Measurements from ENCODE around the gene ZDHHC18. TPM values are rescaled to one million over a fixed set of nuclear protein-coding genes. Genes with fewer than 3 reads are reported as not detected.
"Not testable (repeated sequence)": the region's sequence is repeated elsewhere in the genome, so short reads cannot be mapped to it uniquely, and the experiment has no call there.

The ZDHHC18 gene
- polyA plus RNA-seq, 3 donors, result 3.1 to 46.6 (median 6.0) TPM

GRCh38 chr1:26839779-26840178 is 13.3 kb downstream of the ZDHHC18 start:
- no peaks in the 10 kb centered on the region for H3K9me3 ChIP-seq (replicated peaks in 1 of 2; ENCODE audit: control insufficient read depth in 1 of 2, insufficient read depth in 1 of 2, low read length in 2 of 2)

DNA sequence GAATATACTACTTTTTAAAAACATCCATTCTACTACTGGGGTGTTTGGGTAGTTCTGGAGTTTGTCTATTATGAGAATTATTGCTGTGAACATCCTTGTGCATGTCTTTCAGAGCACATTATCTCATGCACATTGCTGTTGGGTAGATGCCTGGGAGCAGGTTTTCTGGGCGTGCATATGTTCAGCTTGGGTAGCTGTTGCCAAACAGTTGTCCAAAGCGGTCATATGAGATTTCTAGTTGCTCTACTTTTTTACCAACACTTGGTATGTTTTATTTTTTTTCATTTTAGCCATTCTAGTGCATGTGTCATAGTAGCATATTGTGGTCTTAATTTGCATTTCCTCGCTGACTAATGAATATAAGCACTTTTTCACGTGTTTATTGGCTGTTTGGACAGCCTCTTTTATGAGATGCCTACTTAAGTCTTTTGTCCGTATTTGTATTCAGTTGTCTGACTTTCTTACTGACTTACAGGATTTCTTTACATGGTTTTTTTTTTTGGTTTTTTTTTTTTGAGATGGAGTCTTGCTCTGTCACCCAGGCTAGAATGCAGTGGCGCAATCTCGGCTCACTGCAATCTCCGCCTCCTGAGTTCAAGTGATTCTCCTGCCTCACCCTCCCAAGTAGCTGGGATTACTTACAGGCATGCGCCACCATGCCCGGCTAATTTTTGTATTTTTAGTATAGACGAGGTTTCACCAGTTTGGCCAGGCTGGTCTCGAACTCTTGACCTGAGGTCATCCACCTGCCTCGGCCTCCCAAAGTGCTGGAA is 18.1 kb downstream of the ZDHHC18 start:
- no peaks in the 10 kb centered on the region for H3K9me3 ChIP-seq (replicated peaks in 1 of 2; ENCODE audit: control insufficient read depth in 1 of 2, insufficient read depth in 1 of 2, low read length in 2 of 2)
- H3K4me1 ChIP-seq (ENCODE audit: control insufficient read depth in 1 of 2, insufficient read depth in 2 of 2, low read length in 2 of 2), result no peaks in the 10 kb centered on the region
- DNase-seq, result no peak
- no peak overlapping the region for H3K4me2 ChIP-seq (replicated peaks; ENCODE audit: extremely low read depth, low read length, poor library complexity, severe bottlenecking)
- H3K27ac Mint-ChIP-seq, result peak overlapping the region in 3 of 7 donors; percentile 25 to 77 (median 42)
- H3K27me3 ChIP-seq (ENCODE audit: control insufficient read depth in 2 of 2, insufficient read depth in 2 of 2, low read length in 2 of 2), result no peaks in the 10 kb centered on the region
- intact Hi-C loops (cut with micrococcal nuclease), result no loop called here
- TF ChIP-seq CTCF (IDR thresholded peaks at IDR 0.05), result no peak
- no peaks in the 10 kb centered on the region for H3K9me3 Mint-ChIP-seq
- H3K27ac ChIP-seq (ENCODE audit: low read depth in 1 of 2, low read length in 2 of 2), result no peak overlapping the region
- peaks cover 0 to 2% (median 2%) of the 10 kb centered on the region in 3 donors for H3K27me3 Mint-ChIP-seq (ENCODE audit: low read depth in 3 of 3)
- WGBS (ENCODE audit: insufficient coverage), result 60% methylated on average over 2 of the region's 13 CpGs
- H3K4me1 Mint-ChIP-seq, result peaks cover 5% of the 10 kb centered on the region
- H3K79me2 ChIP-seq (ENCODE audit: insufficient read depth, low read length), result no peaks in the 10 kb centered on the region
- H2AFZ ChIP-seq (ENCODE audit: insufficient read depth, low read depth, low read length, poor library complexity, severe bottlenecking), result no peak overlapping the region
- no peak overlapping the region for H3K4me3 ChIP-seq (replicated peaks in 1 of 3; ENCODE audit: low read depth in 2 of 3, low read length in 3 of 3)
- peaks cover 52 to 77% of the 10 kb centered on the region in 2 donors for H3K36me3 Mint-ChIP-seq
- no peak overlapping the region for H3K4me3 Mint-ChIP-seq
- H3K36me3 ChIP-seq (replicated peaks in 1 of 2; ENCODE audit: control insufficient read depth in 1 of 2, insufficient read depth in 2 of 2, low read length in 2 of 2), result peaks cover 47 to 79% of the 10 kb centered on the region in 2 donors
- no peak overlapping the region for H3K9ac ChIP-seq (ENCODE audit: insufficient read depth, low read length, poor library complexity, severe bottlenecking)
- H4K20me1 ChIP-seq (ENCODE audit: insufficient read depth, low read length), result peaks cover 14% of the 10 kb centered on the region

More at GRCh38 chr1:26839779-26840178, 13.3 kb downstream of the ZDHHC18 start:
- peaks cover 0 to 2% (median 0%) of the 10 kb centered on the region in 7 donors for H3K9me3 Mint-ChIP-seq
- Histone ChIP-seq H3K4me3 (replicated peaks in 1 of 3; ENCODE audit: low read depth in 2 of 3, low read length in 3 of 3) (no peak overlapping the region), H3K27me3 (ENCODE audit: control insufficient read depth in 2 of 2, insufficient read depth in 2 of 2, low read length in 2 of 2) (no peaks in the 10 kb centered on the region), H3K9ac (ENCODE audit: insufficient read depth, low read length, poor library complexity, severe bottlenecking) (no peak overlapping the region), H3K4me2 (replicated peaks; ENCODE audit: extremely low read depth, low read length, poor library complexity, severe bottlenecking) (no peak overlapping the region), H4K20me1 (ENCODE audit: insufficient read depth, low read length) (peaks cover 30% of the 10 kb centered on the region), H3K27ac (ENCODE audit: low read depth in 1 of 2, low read length in 2 of 2) (no peak overlapping the region), H2AFZ (ENCODE audit: insufficient read depth, low read depth, low read length, poor library complexity, severe bottlenecking) (no peak overlapping the region), H3K79me2 (ENCODE audit: insufficient read depth, low read length) (no peaks in the 10 kb centered on the region), H3K4me1 (ENCODE audit: control insufficient read depth in 1 of 2, insufficient read depth in 2 of 2, low read length in 2 of 2) (no peaks in the 10 kb centered on the region), H3K36me3 (replicated peaks in 1 of 2; ENCODE audit: control insufficient read depth in 1 of 2, insufficient read depth in 2 of 2, low read length in 2 of 2) (peaks cover 51 to 81% of the 10 kb centered on the region in 2 donors)
- no peak overlapping the region for H3K4me3 Mint-ChIP-seq
- peak overlapping the region in 1 of 7 donors; percentile 25 for H3K27ac Mint-ChIP-seq
- peaks cover 52 to 79% of the 10 kb centered on the region in 2 donors for H3K36me3 Mint-ChIP-seq
- peaks cover 5% of the 10 kb centered on the region for H3K4me1 Mint-ChIP-seq
- no peak for TF ChIP-seq CTCF (IDR thresholded peaks at IDR 0.05)
- no peak for DNase-seq
- peaks cover 0 to 5% (median 2%) of the 10 kb centered on the region in 3 donors for H3K27me3 Mint-ChIP-seq (ENCODE audit: low read depth in 3 of 3)
- WGBS (ENCODE audit: insufficient coverage), result 74% methylated on average over 6 of the region's 6 CpGs
- intact Hi-C loops (cut with micrococcal nuclease), result no loop called here

- H2AFZ ChIP-seq (ENCODE audit: insufficient read depth, low read depth, low read length, poor library complexity, severe bottlenecking); H3K4me3 ChIP-seq (replicated peaks in 1 of 3; ENCODE audit: low read depth in 2 of 3, low read length in 3 of 3); H3K4me1 ChIP-seq (ENCODE audit: control insufficient read depth in 1 of 2, insufficient read depth in 2 of 2, low read length in 2 of 2); DNase-seq; intact Hi-C loops (cut with micrococcal nuclease); H3K9me3 ChIP-seq (replicated peaks in 1 of 2; ENCODE audit: control insufficient read depth in 1 of 2, insufficient read depth in 1 of 2, low read length in 2 of 2); H4K20me1 ChIP-seq (ENCODE audit: insufficient read depth, low read length); H3K27ac ChIP-seq (ENCODE audit: low read depth in 1 of 2, low read length in 2 of 2); H3K9me3 Mint-ChIP-seq; H3K4me2 ChIP-seq (replicated peaks; ENCODE audit: extremely low read depth, low read length, poor library complexity, severe bottlenecking); H3K9ac ChIP-seq (ENCODE audit: insufficient read depth, low read length, poor library complexity, severe bottlenecking); H3K27me3 Mint-ChIP-seq (ENCODE audit: low read depth in 3 of 3); H3K79me2 ChIP-seq (ENCODE audit: insufficient read depth, low read length); H3K4me3 Mint-ChIP-seq; H3K4me1 Mint-ChIP-seq; H3K27me3 ChIP-seq (ENCODE audit: control insufficient read depth in 2 of 2, insufficient read depth in 2 of 2, low read length in 2 of 2): not testable (repeated sequence)
- H3K27ac Mint-ChIP-seq, result peak overlapping the region in 1 of 7 donors; percentile 72
- H3K36me3 Mint-ChIP-seq, result peaks cover 69 to 86% of the 10 kb centered on the region in 2 donors
- 98% methylated on average over 5 of the region's 6 CpGs for WGBS (ENCODE audit: insufficient coverage)
- H3K36me3 ChIP-seq (replicated peaks in 1 of 2; ENCODE audit: control insufficient read depth in 1 of 2, insufficient read depth in 2 of 2, low read length in 2 of 2), result peaks cover 60 to 81% of the 10 kb centered on the region in 2 donors
Measured at GRCh38 chr1:26847826-26848225, 21.3 kb downstream of the ZDHHC18 start.

Data from CD14-positive monocyte (primary cell).